NCI-H128 (cell line): ENCODE measurements around the gene PLIN4.

ENCODE experiments used
- DNase-seq: peaks from one replicate; lab custom pipeline; 2025; ENCODE audit not compliant: unreplicated experiment; lab: John Stamatoyannopoulos, UW

PLIN4 gene

DNA sequence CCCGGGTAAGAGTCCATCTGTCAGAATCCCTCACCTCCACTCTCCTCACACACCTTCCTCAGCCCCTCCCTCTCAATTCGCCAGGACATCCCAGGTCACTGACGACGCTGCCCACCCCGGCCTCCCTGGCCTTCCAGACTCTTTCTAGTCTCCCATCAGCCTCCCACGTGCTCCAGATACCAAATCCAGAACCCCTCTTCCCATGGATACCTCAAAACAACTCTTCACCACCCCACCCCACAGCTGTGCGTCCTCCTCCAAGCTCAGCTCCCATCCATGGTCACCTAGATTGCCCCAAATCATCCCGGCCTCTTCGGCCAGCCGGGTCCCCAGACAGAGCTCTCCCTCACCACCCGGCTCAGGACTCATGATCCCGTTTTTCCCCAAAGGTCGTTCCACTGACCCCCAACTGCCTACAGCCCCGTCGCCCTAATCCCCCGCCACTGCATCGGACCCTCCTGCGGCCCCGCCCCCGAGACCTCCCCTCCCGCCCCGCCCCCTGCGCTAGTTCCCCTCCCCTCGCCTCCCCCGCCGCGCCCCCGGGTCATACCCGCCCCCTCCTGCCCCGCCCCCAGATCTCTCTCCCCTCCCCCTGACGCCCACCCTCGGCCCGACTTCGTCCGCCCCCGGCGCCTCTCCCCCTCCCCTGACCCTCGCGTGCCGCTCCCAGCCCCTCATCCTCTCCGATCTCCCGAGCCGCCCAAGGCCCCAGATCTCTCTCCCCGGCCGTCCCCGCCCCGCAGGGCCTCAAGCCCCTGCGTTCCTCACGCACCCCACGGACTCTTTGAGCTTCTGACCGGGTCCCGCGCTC is 61.2 kb downstream of the PLIN4 start:
- DNase-seq: no peak

DNA sequence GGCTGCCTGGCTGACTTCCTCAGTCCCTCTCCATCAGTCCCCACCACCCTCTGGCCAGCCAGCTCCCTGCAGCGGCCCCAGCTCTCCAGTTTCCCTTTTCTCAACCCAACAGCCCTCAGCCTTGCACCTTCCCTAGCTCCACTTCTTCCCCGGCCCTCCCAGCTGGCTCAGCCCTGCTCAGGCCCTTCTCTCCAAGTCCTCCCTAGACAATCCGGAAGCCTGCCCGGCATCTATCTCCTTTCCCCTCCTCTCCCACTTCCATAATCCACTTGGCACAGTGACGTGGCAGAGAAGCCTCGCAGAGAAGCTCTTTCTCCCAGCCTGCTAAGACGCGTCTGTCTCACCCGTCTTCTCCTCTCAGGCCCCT is 61.8 kb downstream of the PLIN4 start:
- DNase-seq: no peak

GRCh38 chr19:4455719-4456475 is 62.4 kb downstream of the PLIN4 start:
- DNase-seq: peak; percentile 36

GRCh38 chr19:4454747-4455718 is 63.3 kb downstream of the PLIN4 start:
- no peak for DNase-seq

DNA sequence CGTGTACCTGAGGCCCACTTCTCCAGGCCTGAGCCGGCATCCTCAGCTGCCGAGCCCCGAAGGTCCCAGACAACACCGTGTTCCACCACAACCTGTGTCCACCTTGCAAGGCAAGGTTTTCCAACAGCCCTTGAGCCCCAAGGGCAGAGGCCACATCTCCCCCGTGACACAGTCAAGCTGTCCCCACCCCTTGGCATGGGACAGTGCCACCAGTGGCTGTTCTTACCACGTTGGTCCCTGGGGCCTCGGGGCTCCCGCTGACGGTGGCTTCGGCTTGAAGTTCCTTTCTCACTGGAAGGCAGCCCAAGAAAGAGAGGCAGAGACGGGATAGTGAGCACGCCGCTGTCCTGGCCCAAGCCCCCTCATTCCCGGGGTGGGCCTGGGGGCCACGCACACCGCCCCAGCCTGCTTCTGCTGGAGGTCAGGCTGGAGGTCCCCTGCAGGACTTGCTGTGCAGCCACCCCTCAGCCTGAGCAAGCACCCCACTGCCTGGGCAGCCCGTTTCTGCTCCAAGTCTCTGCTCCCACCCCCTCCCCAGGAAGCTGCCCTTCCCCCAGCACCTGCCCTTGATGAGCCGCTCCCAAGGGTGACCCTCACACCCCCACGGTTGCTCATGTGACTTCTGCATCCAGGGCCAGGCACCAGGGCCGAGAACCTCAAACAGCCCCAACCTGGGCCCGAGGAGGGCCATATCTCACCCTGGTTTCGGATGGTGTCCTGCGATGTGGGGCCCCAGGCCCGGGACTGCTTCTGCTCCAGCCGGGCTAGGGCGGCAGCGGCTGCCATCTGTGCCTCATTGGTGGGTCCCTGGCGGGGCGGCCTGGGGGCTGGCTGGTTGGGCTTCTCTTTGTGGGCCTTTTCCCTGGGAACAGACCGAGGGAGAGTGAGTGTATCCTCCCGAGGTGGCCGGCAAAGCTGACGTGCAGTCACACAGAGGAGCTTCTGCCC is 64.8 kb downstream of the PLIN4 start:
- no peak for DNase-seq

- no peak for DNase-seq
These were observed 65.9 kb downstream of the PLIN4 start for GRCh38 chr19:4452230-4452990.
